ENCODE measurements around the gene CBR1.

CBR1 gene

DNA sequence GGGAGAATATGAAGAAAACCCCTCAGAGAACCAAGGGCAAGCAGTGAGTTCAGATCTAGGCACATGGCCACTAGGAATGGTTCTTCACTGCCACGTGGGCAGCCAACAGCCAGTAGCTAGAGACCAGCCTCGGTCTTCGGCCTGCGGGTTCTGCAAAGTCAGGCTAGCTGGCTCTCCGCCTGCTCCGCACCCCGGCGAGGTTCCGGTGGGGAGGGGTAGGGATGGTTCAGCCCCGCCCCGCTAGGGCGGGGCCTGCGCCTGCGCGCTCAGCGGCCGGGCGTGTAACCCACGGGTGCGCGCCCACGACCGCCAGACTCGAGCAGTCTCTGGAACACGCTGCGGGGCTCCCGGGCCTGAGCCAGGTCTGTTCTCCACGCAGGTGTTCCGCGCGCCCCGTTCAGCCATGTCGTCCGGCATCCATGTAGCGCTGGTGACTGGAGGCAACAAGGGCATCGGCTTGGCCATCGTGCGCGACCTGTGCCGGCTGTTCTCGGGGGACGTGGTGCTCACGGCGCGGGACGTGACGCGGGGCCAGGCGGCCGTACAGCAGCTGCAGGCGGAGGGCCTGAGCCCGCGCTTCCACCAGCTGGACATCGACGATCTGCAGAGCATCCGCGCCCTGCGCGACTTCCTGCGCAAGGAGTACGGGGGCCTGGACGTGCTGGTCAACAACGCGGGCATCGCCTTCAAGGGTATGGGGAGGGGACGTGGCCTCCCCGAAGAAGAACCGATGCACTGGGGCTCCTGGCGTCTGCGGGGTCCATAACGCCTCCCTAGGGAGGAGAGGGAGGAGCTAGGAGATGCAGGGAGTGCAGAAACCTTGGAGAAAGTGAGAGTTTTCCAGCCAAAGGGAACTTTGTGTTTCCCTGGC, at the start of gene CBR1:
CBR1 (plus strand) TSS at position 312 of the 871 bp plus-strand sequence; CDS start at position 404, 92 bp downstream.
- DNase-seq (ENCODE audit: low read depth), result peak; percentile 86

GRCh38 chr21:36021251-36021837, 48.5 kb upstream of the CBR1 start:
- no peak for DNase-seq (ENCODE audit: low read depth)

GRCh38 chr21:36022427-36023091, 47.3 kb upstream of the CBR1 start:
- DNase-seq (ENCODE audit: low read depth), result no peak

- no peak for DNase-seq (ENCODE audit: low read depth)
Observed at GRCh38 chr21:36023092-36023480, 46.7 kb upstream of the CBR1 start.

- DNase-seq (ENCODE audit: low read depth), result no peak
Observed at GRCh38 chr21:36024782-36025181, 45.0 kb upstream of the CBR1 start.

GRCh38 chr21:36027347-36027746, 42.5 kb upstream of the CBR1 start:
- DNase-seq (ENCODE audit: low read depth), result no peak

DNA sequence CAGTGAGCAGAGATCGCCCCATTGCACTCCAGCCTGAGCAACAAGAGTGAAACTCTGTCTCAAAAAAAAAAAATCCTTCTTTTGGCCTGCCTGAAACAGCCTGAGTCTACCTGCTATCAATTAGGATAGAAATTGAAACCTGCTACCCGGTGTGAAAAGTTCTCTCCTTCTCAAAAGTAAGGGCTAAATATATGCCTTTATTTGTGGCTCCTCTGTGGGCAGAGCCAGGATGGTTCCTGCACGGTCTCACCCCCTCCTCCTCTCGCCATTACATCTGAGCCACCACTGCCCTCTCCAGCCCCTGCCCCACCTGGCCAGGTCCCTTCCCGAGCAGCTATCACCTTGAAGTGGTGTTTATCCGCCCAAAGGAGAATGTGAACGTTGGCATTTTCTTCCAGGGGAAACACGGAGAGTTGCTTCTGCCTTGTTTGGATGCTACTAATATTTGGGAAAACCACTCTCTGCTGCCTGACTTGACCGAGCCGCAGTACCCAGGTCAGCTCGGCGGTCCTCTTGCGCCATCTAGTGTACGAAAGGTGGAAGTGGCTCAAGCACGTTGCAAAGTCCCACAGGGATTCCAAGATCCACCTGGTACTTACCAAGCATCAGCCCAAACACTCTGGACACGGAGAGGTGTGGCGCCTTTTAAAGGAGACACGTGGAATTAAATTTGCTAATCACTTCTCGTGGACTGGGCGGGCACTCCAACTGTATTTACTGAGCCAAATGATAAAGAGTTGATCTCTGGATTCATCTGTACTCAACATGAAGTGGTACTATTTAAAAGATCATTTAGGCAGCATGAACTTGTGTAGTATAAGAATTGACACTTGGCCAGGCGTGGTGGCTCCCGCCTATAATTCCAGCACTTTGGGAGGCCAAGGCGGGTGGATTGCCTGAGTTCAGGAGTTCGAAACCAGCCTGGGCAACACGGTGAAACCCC, 41.4 kb upstream of the CBR1 start:
- DNase-seq (ENCODE audit: low read depth), result peak; percentile 48

- no peak for DNase-seq (ENCODE audit: low read depth)
Observed at GRCh38 chr21:36029309-36029708, 40.5 kb upstream of the CBR1 start.

GRCh38 chr21:36030581-36031189, 39.1 kb upstream of the CBR1 start:
- no peak for DNase-seq (ENCODE audit: low read depth)

DNA sequence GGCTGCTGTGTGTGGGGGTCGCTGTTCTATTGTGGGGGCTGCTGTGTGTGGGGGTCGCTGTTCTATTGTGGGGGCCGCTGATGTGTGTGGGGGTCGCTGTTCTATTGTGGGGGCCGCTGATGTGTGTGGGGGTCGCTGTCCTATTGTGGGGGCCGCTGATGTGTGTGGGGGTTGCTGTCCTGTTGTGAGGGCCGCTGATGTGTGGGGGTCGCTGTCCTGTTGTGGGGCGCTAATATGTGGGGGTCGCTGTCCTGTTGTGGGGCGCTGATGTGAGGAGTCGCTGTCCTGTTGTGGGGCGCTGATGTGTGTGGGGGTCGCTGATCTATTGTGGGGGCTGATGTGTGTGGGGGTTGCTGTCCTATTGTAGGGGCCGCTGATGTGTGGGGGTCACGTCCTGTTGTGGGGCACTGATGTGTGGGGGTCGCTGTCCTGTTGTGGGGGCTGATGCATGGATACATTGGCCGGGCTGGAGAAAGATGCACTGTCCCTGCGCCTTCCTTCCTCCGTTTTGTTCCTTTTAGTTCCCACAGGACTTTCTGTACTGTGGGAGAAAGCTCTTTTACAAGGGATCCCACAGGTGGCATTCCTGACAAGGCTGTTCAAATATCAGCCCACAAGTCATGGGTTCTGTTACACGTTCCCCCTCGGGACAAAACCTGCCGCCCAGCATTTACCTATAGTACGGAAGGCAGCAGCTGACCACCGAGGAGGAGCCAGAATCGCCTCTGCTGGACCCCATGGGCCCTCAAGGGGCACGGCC, 37.0 kb upstream of the CBR1 start:
- no peak for DNase-seq (ENCODE audit: low read depth)

- no peak for DNase-seq (ENCODE audit: low read depth)
Observed at GRCh38 chr21:36034211-36034913, 35.5 kb upstream of the CBR1 start.

- DNase-seq (ENCODE audit: low read depth), result no peak
Observed at GRCh38 chr21:36035381-36035791, 34.4 kb upstream of the CBR1 start.

DNA sequence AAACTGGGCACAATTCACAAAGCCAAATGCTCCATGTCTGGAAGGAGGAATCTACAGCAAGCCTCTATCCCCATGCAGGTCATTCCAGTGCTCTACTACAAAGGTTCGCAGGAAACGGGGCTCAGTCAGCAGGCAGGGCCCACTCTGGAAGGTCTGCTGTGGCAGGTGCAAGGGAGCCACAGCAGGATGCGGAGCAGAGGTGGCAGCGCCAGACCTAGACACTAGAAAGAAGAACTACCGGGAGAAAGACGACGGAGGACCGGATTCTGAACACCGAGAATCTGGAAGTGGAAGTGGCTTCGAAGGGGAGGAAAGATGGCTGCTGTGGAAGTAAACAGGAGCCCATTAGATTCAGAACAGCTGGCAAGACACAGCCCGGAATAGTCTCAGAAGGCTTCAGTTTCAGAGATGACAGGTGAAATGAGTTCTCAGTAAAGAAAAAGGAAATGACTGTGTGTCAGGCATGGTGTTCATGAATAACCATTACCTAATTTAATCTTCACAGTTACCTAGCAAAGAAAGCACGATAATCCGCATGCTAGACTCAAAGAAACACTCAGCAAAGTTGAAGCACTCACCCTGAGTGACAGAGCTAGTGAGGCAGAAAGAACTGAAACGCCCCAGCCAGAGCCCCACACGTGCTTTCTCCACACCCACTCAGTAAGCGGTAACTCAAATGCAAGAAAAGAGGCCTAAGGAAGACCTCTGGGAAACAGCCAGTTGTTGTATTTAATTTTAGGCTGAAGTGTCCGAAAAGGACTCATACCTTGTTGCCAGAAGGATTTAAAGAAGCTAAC, 30.9 kb upstream of the CBR1 start:
- no peak for DNase-seq (ENCODE audit: low read depth)

DNA sequence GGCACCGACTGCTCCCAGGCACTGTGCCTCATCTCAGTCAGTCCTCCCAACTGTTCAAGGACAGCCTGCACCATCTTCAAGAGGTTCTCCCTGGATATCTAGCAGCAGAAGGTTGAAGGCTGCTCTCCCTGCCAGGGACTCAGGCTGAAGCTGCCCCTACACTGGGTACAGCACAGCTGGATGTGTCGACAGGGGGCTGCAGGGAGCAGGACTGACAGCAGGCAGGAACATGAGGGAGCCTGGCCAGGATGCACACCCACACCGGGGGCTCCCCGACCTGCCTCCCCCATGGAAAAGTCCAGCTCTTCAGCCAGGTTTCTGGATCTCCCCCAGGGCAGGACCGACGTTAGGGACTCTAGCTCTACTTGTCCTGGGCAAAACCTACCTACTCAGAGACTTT, 30.0 kb upstream of the CBR1 start:
- DNase-seq (ENCODE audit: low read depth), result no peak

- DNase-seq (ENCODE audit: low read depth), result no peak
Observed at GRCh38 chr21:36040389-36040788, 29.4 kb upstream of the CBR1 start.

DNA sequence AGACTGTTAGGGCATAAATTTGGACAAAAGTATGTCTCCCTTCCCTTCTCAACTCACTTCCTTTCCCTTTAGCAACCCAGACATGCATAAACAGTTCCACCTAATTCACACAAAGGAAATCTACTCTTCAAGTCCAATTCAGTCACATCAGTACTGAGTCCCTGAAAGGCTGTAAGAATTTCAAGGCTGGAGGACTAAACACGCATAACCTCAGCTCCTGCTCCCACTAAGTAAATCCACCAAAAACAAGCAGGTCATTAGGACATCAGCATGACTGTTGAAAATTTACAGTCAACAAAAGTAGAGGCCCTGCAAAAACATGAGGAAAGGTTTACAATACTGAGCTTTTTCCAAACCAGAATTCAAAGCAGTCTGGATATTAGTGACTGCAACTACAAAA, 27.9 kb upstream of the CBR1 start:
- DNase-seq (ENCODE audit: low read depth), result no peak

GRCh38 chr21:36044056-36044455, 25.8 kb upstream of the CBR1 start:
- DNase-seq (ENCODE audit: low read depth), result no peak

DNA sequence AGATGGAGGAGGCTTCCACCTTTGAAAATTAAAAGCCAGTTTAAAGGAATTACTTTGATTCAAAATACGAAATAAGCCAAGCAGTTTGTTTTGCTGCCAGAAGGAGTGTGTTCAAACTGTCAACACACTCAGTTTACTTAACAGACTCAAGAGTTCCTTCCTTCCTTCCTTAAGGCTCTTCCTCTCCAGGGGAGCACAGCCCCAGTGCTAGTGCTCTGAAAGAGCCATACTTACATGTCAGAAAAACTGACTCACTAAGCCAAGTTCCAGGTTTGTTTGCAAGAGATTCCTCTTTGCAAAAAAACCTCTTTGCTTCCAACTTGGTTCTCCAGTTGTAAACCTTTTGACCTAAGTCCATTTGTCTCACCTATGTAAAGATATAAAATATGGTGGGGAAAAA, 23.8 kb upstream of the CBR1 start:
- no peak for DNase-seq (ENCODE audit: low read depth)

- no peak for DNase-seq (ENCODE audit: low read depth)
Observed at GRCh38 chr21:36047139-36047538, 22.7 kb upstream of the CBR1 start.

Measured in stimulated activated CD4-positive, alpha-beta T cell treated with anti-CD3 and anti-CD28 coated beads, Interleukin-2, amount 100 ng/mL, for 4 hours (primary cell).